Stimulated activated CD8-positive, alpha-beta memory T cell treated with anti-CD3 and anti-CD28 coated beads, Interleukin-12 subunit alpha, Interleukin-12 subunit beta, amount 100 ng/mL, for 24 hours (primary cell): ENCODE results near the gene PMP22.
A peak's percentile ranks its signal among the peaks of the same experiment; 100 is the strongest.

Experiments
- DNase-seq: peaks from one replicate; pipeline ENCODE4 v3.0.0-alpha.2; 2020; ENCODE audit errors: extremely low read depth

The PMP22 gene

DNA sequence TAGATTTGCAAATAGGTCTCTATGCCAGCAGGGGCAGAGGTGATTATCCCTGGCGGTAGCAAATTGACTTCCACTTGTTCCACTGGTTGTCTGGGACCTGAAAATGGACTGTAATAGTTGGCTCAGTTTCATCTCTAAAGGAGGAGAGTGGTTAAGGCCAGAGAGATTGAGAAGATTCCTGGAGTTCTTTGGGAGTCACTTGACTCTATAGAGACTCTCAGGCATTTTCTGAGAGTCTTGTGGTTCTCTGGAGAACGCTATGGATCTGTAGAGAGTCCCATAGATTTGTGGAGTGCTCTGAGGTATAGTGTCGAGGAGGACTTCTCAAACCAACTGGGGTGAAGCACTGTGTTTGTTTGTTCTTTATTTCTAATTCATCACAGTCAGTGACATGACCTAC, 8.9 kb upstream of the PMP22 start:
- no peak for DNase-seq

DNA sequence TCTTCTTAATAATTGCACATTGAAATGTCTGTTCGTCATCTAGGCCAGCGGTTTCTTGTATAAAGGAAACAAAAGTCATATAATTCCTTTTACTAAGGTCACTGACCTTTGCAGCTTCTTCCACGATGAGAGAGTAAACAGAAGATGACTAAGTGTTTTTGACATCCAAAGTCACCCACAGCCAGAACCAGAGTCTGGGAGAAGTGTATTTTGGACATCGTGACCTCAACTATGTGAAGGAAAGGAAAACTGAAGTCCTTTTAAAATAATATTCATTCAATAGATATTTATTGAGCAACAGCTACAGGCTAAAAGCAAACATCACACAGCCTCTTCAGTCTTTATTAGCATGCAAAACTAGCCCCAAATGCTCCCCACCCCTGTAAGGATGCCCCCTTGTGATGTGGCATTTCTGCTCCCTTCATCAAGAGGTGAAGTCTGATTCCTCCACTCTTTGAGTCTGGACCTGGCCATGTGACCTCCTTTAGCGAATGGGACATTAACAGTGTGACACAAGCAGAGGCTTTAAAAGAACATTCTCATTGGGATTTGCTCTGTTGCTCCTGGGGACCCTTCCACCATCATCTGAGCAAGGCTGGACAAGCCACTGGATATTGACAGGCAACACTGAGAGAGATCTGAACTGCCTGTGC, 8.1 kb upstream of the PMP22 start:
- no peak for DNase-seq

DNA sequence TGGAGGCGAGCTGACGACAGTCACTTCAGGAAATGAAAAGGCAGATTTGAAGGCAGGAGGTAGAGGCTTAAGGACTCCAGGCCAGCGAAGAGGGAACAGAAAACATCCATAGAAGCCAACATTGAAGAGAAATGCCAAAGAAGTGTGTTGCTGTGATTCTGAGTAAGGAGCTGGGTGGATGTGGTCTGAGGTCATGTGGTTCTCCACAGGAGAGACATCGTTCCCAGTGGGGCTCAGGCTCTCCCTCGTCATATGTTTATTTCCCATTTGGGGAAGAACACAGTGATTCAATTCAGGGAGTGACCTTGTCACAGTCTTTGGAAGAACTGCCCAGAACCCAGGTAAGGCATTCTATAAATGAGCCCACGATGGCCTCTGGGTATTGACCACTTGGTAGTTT, 6.6 kb upstream of the PMP22 start:
- DNase-seq: no peak

DNA sequence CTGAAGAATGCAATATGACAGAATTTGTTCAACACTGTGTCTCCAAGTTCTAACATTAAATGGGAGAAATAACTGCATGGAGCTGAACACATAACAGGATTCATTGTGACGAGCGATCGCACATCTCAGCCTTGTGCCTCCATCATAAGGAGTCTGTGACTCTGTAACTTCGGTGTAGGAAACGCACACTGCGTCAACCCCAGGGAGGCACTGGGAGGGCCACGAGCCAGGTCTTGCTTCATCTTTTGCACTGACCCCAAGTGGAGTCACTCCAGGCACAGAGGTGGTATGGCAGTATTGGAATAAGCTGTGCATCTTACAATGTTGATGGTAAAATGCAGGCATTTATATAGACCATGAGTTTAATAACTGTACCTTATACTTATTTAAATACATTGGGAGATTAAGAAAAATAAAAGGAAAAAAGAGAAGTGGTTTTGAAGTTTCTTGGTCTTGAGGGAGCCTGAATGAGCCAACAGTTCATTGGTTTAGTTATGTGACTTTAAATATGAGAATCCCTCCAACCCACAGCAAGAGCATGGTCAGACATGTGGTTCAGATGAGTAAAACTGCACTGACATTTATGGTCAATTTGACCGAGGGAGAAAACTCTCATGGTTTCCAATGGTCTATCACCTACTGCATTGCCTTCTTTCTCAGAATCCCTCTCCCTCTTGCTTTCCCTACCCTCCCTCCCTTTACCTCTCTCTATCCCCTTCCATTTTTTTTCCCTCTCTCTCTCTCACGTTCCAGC, 5.7 kb upstream of the PMP22 start:
- no peak for DNase-seq

DNA sequence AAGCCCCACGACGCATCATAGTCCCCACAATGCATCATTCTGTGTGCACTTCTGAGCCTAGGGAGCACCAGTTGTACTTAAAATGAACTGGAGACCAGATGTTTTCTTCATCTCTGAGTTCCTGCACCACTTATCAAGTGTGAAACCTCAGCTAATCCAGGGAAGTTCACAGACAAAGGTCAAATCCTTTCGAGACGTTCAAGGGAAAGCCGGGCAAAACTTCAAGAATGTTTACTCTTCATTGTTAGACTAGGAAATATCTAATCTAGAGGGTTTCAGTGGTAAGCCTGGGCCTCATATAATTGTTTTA, 4.6 kb upstream of the PMP22 start:
- no peak for DNase-seq

DNA sequence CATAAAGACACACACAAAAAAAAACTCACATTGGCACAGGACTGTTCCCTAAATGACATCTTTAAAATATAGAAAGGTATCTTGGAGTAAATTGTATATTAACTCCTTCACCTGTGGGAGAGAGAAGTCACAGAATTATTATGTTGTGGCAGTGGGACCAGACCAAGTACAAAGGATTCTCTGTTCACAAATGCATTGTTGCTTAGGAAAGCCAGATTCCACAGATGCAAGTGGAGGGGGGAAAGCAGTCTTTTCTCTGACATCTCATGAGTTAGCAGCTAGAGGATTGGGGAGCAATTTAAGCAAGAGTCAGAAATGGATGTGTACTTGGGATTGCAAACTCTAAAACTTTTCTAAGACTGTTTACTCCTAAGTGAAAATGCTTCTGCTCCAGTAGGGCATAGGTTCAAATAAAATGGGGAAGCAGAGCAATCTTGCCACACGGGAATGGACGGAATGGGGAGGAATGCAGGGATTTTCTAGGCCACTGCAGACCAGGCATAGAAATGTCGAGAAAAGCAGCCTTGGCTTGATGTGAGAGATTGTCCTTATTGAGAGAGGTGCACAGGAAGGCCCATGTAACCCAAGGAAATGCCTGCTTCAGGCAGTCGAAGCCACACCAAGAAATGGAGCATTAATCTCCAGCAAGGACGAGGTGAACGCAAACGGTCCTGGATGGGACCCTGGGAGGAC, 4.1 kb upstream of the PMP22 start:
- no peak for DNase-seq

DNA sequence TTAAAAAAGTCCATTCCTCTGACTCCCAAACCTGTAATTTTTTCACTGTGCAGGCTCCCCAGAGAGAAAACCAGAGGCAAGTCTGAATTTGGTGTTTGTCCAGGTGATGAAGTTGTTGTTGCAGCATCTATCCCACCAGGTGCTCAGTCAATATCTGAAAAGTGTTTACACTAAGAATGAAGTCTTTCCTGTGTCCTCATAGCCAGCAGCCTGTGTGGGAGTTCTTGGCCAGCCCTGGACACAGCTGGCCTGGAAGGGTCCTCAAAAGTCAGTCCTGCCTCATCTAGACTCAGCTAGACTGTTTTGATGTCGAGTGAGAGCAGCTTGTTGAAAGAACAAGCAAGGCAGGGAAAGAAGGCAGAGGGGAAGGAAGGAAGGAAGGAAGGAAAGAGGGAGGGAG, 3.3 kb upstream of the PMP22 start:
- DNase-seq: no peak

DNA sequence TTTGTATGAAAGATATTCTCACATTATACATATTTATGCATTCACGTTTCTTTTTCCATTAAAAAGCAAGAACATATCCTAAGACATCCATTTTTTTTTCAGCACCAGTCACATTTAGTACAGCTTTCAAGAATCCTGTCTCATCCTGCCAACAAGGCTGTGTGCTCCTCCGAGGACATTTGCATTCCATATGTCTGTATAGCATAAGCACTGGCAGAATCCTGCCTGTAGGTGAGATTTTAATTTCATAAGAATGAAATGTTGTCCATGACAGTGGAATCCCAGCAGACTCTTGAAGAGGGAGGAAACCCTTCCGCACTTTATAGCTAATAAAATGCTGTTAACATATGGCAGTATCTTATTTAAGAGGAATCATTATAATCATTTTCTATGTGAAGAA, 2.9 kb upstream of the PMP22 start:
- no peak for DNase-seq

DNA sequence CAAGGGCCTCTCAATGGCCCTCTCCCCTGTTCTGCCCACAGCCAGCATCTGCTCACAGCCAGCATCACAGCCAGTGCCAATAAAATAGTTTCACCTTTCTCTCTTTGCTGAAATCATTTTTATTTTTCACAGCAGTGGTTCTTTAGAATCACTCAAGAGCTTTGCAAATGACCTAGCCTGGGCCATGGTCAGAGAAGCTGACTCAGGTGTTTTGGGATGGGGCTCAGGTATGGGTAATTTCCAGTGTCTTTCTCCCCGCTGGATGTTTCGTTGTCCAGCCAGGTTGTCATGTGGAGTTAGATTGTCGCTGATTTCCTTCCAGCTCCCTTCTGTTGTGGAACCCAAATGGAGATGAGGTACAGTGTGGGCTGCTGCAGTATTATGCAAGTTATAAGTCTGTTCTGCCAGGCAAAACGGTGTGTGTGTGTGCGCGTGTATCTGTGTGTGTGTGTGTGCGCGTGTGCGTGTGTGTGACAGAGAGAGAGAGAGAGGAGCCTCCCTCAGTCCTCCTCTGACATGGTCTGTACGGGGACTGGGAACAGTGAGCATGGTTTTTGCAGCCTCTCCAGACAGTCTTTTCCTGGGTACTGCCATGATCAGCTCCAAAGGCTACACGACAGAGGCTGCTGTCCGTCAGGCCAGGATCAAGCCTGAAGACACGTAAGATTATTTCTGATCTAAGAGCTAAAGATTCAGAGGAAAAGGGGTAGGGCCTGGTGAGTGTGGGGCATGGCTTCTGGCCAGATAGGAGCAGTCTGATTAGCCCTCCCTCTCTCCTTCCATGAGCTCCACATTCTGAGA, 1.4 kb upstream of the PMP22 start:
- DNase-seq: no peak

DNA sequence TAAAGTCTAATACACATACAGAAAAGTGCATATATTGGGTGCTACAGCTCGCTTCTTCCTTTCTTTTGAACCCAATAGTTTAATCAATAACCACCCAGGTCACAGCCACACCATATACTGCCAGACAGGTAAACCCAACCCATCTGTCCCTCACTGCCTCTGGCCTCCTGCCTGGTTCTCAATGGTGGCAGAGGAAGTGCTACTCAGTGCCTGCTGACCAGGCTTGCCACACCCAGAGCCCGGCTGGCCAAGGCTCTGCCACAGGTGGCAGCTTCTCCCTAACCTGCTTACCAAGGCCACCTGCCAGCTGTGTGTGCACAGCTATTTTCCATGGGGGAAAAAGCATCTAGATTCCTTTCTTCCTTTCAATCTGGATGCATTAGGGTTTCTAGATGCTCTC, 584 bp downstream of the PMP22 start:
- DNase-seq: no peak

DNA sequence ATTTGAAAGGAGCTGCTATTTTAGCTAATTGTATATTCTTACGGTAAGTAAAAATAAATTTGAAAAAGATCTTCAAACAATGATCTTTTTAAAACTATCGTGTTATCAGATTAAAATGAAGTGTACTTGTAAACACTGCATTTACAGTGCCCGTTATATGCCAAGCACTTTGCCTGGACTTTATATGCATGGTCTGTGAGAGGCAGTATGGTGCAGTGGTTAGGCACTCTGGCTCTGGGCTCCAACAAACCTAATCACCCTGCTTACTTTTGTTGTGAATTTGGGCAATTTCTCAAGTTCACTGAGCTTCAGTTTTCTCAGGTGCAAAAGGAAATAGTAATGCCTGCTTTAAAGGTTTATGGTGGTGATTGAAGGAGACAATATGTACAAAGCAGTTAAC, 1.4 kb downstream of the PMP22 start:
- DNase-seq: no peak

DNA sequence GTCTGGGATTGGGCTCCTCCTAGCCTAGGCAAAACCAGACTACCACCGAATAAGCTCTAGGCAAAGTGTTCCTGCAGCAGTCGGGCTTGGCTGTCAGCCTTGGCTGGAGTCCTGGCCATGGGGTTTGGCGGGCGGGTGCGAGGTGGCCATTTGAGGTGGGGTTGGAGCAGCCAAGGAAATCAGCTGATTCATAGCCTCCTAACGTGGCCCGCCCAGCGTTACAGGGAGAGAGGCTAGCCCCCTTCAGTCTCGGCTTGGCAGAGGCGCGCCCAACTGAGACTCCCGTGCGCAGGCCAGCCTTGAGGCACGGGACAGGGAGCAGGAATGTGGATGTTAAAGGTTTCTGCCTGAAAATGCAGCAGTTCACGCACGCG, 1.9 kb downstream of the PMP22 start:
- no peak for DNase-seq

DNA sequence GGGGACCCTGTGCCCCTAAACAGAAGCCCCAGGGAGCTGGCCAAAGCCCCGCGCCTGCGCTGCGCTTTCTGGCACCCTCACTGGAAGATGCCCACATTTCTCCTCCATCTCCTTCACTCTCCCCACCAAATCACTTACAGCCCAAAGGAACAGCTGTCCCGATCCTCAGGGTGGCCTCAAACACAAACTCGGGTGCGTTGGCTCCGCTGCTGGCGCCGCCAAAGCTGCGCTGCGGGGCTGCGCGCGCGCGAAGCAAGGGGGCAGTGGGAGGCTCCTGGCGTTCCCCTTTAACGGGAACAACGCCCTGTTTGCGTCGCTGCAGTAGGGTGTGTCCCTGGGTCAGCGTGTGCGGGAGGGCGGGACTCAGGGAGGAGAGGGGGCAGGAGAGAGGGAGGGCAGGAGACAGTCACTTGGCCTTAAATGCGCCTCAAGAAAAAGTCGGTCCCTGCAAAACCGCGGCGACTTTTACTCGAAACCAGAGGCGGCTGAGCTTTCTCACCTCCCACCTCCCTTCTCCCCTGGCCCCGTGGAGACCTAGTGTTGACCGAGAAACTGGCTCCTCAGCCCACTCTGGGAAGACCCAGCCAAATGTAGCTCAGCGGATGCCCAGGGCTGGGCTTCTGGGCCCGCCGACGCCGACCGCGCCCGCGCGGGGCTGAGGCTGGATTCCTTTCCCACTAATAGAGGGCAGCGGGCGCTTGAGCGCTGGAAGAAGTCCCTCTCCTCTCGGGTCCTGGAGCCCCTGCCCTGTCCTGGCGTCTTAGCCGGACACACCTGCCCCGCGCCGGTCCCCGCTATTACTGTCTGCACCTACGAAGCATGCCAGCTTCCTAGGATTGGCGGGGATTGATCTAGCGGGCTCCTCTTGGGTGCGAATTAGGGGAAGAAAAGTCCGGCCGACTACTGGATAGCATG, 2.6 kb downstream of the PMP22 start:
- no peak for DNase-seq

DNA sequence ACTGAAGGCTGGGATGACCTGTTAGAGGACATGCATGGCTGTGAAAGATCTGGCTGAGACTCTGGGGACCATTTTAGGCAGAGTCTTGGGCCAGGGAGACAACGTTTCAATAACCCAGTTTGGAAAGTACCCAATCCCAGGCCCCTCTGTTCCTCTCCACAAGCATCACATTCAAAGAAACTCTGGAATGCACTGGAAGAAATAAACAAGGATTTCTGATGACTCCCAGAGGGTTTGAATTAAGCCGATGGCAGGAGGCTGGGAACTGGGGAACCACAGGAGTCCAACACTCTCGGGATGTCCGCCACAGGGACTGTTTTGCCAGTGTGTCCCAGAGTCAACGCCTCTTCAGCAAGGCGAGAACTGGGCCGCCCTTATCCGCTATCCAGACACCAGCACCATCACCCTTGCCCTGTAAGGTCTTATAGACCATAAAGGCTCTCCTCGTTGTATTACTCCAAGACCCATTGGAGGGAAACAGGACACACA, 3.3 kb downstream of the PMP22 start:
- DNase-seq: no peak

DNA sequence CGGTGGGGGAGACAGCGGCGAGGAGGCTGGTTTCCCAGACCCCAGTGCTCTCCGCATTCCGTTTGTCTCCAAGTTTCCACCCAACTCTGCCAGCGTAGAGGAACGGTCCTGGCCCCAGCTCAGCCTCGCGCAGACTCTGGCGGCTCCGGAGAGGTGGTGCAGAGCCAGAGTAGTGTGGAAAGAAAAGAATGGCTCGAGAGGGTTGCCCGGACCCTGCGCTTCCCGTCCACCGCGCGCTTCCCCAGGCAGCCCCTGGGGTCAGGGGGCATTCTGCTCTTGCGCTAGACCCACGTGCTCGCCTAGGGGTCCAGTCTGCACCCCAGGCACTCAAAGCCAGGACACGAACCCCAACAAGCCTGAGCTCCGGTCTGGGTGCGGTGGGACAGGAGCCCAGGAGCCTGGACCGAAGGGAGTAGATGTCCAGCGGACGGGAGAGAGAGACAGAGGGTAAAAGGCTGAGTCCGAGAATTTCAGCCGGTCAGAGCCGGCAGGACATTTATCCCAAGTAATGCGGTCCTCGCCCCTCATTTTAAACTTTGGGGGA, 3.8 kb downstream of the PMP22 start:
- DNase-seq: no peak

DNA sequence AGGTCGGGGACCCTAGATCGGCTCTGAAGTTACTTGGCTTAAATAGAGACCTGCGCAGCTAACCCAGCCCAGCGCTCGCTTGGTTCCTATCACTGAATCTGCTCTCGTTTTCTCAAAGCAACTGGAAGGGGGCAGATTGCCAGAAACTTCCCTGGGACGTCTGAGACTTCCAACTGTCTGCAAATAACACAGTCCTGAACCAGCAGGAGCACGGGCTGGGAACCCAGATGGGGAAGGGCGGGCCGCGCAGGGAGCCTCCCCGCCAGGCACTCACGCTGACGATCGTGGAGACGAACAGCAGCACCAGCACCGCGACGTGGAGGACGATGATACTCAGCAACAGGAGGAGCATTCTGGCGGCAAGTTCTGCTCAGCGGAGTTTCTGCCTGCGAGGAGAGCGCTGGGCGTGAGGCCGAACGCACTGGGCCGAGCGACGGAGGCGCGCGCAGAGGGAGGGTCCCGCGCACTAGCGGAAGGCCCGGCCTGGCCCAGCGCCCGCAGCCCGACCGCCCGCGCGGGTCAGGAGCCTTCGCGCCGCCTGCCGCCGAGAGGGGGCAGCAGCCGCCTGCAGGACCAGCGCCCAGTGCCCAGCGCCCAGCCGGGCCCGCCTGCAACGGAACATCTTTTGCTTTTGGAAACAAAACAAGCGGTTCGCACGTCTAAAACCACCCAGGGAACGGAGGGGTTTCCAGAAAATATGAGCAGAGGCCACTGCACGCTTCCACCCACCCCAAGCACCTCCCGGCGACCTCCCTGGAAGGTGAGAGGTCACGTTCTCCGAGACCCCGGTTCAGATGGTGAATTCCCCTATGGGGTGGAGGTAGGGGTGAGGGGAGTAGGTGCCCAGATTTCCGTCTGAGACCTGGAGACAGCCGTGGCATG, 4.5 kb downstream of the PMP22 start:
- DNase-seq: no peak

DNA sequence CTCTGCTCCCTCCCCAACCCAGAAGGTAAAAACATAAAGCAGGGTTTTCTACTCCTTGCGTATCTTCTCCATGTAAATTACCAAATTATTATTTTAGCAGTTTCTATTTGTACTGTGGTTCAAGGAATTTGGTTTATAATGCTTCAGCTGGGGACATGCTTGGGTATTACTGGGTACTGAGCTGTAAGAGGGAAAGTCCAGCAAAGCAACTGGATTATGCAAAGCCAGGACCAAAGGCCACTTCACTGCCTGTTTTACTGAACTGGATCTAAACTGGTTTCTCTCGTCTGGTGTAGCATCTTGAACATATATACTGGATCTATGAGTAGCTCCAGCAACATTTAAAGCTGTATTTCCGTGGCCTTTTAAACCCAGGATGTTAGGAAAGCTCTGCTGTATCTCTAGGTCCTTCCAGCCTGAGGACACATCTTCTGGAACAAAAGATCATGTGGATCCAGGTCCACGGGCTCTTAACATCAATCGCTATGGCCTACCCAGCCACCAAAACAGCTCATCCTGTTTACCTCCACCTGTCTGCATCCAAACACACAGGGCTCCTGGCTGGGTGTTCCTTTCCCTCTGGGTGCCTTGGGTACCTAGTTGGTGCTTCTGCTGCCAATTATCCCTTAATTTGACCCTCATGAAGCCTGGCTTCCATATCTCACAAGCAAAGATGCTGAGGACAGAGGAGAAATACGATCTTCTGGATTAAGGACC, 7.2 kb downstream of the PMP22 start:
- DNase-seq: no peak

DNA sequence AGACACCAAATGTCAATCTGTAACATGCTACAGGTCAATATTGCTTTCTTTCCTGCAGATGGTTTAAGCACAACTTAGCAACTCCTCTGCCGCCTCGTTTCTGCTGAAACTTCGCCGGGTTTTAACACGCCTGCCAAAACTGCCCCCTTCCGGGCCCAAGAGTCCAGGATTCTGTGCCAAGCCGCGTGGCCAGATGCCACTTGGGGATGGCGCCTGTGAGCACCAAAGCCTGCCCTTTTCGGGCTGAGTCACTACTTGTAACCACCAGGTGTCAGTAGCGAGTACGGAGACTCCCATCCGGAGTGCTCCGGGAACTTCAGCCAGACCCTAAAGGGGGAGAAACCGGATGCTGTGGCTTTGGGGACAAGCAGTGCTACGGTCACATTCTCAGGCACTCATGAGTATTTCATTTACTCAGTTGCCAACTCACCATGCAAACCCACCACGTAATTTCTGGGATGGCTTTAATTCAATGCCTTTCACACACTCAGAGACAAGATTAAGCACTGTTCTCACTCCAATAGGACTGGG, 7.8 kb downstream of the PMP22 start:
- DNase-seq: peak; percentile 28

DNA sequence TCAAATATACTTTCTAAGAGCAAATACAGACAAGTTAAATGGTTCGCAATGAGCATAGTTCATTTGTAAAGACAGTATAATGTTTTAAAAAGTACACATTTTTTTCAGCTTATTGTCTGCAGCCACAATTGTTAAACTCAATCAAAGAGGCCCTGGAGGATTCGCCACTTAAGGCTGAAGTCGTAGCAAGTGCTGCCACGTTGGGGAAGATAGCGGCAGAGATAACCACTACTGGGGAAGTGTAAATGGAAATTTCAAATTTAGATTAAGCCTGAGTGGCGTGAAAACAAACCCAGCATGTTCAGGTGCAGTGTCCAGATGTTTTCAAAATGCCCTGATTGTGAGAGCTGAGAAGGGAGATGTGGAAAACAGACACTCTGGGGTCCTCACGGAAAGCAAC, 8.4 kb downstream of the PMP22 start:
- DNase-seq: no peak
